T-cell (primary cell): ENCODE data around the gene DST. TPM values are rescaled to one million over a fixed set of nuclear protein-coding genes. Genes with fewer than 3 reads are reported as not detected.

ENCODE experiments used
- ATAC-seq, 4 experiments: fragments of 200-7000 bp in 3 of 4; fragments of 150-1000 bp in 1 of 4; cut with Tn5 transposase; replicated peaks in 1 of 4; 1 replicate in 3 of 4; 2 replicates in 1 of 4; pipeline ENCODE4 v1.10.0; 2021; ENCODE audit warnings: moderate library complexity in 3 of 4, mild to moderate bottlenecking in 2 of 4, moderate number of reproducible peaks in 1 of 4
- CTCF ChIA-PET, 2 donors: fragments of 300-600 bp; sonication (Branson Sonifier 250); formaldehyde crosslinking; loops; one replicate each; lab custom pipeline; 2022; ENCODE audit warnings: antibody characterized with exemption in 2 of 2; lab: Charles Lee
- POLR2A ChIA-PET, 2 donors: fragments of 300-600 bp; sonication (Branson Sonifier 250); formaldehyde crosslinking; loops; one replicate each; lab custom pipeline; 2022; ENCODE audit warnings: antibody characterized with exemption in 2 of 2; lab: Charles Lee
- DNase-seq, 35 experiments: peaks; one replicate each; pipeline versions ENCODE4 v3.0.0 to v3.0.0-alpha.2; 2013 to 2023
- H3K27ac ChIP-seq: one replicate; pipeline ENCODE4 v1.5.1; 2013; ENCODE audit warnings: low read length
- H3K27me3 ChIP-seq, 2 experiments: replicated peaks in 1 of 2; 1 replicate in 1 of 2; 2 replicates in 1 of 2; pipeline versions ENCODE4 v1.6.1 to v1.7.0; 2013; ENCODE audit warnings: low read length in 1 of 2, mixed read lengths in 1 of 2; ENCODE audit not compliant: control insufficient read depth in 2 of 2, insufficient read depth in 2 of 2; ENCODE audit errors: extremely low read depth in 1 of 2
- H3K36me3 ChIP-seq, 2 donors: 1 replicate in 1 of 2; 2 replicates in 1 of 2; pipeline versions ENCODE4 v1.6.1 to v1.7.0; 2013; ENCODE audit warnings: low read length in 1 of 2; ENCODE audit not compliant: control insufficient read depth in 2 of 2, insufficient read depth in 1 of 2; ENCODE audit errors: extremely low read depth in 1 of 2
- H3K4me1 ChIP-seq, 2 experiments: 1 replicate in 1 of 2; 2 replicates in 1 of 2; pipeline versions ENCODE4 v1.6.1 to v1.7.0; 2013; ENCODE audit warnings: low read length in 2 of 2, mixed read lengths in 1 of 2; ENCODE audit not compliant: insufficient read depth in 2 of 2, control insufficient read depth in 1 of 2; ENCODE audit errors: extremely low read depth in 1 of 2
- H3K4me3 ChIP-seq, 2 donors: 1 replicate in 1 of 2; 2 replicates in 1 of 2; pipeline versions ENCODE4 v1.5.1 to v1.7.0; 2013; ENCODE audit warnings: mild to moderate bottlenecking in 2 of 2, low read length in 1 of 2, moderate library complexity in 1 of 2; ENCODE audit not compliant: control insufficient read depth in 1 of 2; ENCODE audit errors: extremely low read depth in 1 of 2
- H3K9me3 ChIP-seq: 2 replicates; pipeline ENCODE4 v1.7.0; 2013
- H3K27ac Mint-ChIP-seq, 2 donors: one replicate each; pipeline ENCODE4 v1.8.0; 2020 to 2021; ENCODE audit warnings: mild to moderate bottlenecking in 2 of 2, mixed read lengths in 2 of 2
- H3K27me3 Mint-ChIP-seq, 2 donors: one replicate each; pipeline ENCODE4 v1.8.0; 2021 to 2022; ENCODE audit warnings: mixed read lengths in 2 of 2
- H3K36me3 Mint-ChIP-seq: one replicate; pipeline ENCODE4 v1.8.0; 2021; ENCODE audit warnings: mixed read lengths
- H3K4me1 Mint-ChIP-seq, 3 donors: one replicate each; pipeline ENCODE4 v1.8.0; 2020 to 2022; ENCODE audit warnings: mixed read lengths in 3 of 3, mild to moderate bottlenecking in 1 of 3
- H3K4me3 Mint-ChIP-seq, 3 donors: one replicate each; pipeline ENCODE4 v1.8.0; 2020 to 2022; ENCODE audit warnings: mild to moderate bottlenecking in 3 of 3, mixed read lengths in 3 of 3, moderate library complexity in 3 of 3
- H3K9me3 Mint-ChIP-seq, 3 donors: one replicate each; pipeline ENCODE4 v1.8.0; 2020 to 2022; ENCODE audit warnings: mixed read lengths in 3 of 3
- WGBS: methylation state at CpG from one replicate; pipeline ENCODE4 v1.1.5; 2013; ENCODE audit warnings: missing lambda C conversion rate; ENCODE audit not compliant: insufficient coverage; 5-methylcytosine and 5-hydroxymethylcytosine counted together
- total RNA-seq, 35 experiments: library from RNA in 6 of 35; stranded (reverse) in 6 of 35; fragments of 120-200 nt in 1 of 35; gene quantifications; one replicate each; pipeline versions ENCODE4 v1.2.1 to v1.2.4 and lab custom pipeline; 2013 to 2026

The DST gene
- total RNA-seq, 5 donors from 2014 or later (not counting 1 experiment from before 2014, with no cell fraction given), result 3.1 to 12.1 (median 7.4) TPM

DNA sequence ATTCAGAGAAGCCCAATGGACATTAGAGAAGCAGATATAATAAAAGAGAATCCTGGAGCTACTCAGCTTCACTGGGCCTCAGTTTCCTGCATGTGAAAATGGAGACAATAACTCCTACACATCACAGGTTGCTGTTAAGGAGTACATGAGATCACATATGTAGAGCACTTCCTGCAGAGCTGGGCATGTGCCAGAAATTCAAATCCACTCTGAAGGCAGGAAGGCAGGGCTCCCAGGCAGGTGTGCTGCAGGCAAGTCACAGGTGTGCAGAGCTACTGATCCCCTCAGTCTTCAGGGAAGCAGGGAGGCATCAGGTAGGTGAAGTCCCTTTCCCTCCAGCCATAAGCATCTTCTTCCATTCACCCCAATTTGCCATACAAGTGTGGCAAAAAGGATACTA lies 48.0 kb downstream of the DST start:
- no peaks in the 10 kb centered on the region for H3K36me3 ChIP-seq
- no peaks in the 10 kb centered on the region for H3K9me3 ChIP-seq
- H3K4me3 ChIP-seq, result no peak overlapping the region
- peak in 2 of 4 experiments; percentile 62 to 70 for ATAC-seq
- peak in 16 of 35 experiments; percentile 3 to 30 (median 19) for DNase-seq
- no peaks in the 10 kb centered on the region for H3K27me3 ChIP-seq
- Mint-ChIP-seq H3K4me1 (peaks cover 19 to 28% (median 22%) of the 10 kb centered on the region in 3 donors), H3K4me3 (no peak overlapping the region), H3K36me3 (no peaks in the 10 kb centered on the region), H3K27ac (no peak overlapping the region), H3K9me3 (no peaks in the 10 kb centered on the region), H3K27me3 (no peaks in the 10 kb centered on the region)
- POLR2A ChIA-PET, result interaction anchor here in 1 of 2 donors (0.6 kb wide), 1 partner anchor 17 kb away, joined by 3 read pairs; no protein-coding TSS in a partner anchor
- no peak overlapping the region for H3K27ac ChIP-seq
- CTCF ChIA-PET, result interaction anchor here (0.6 to 3.3 kb wide), 15 partner anchors 9 to 1358 kb away, joined by 3 to 13 read pairs (median 3); partner anchors contain the start of gene PRIM2 (in 1 of the 2)
- peaks cover 0 to 2% of the 10 kb centered on the region in 2 experiments for H3K4me1 ChIP-seq

DNA sequence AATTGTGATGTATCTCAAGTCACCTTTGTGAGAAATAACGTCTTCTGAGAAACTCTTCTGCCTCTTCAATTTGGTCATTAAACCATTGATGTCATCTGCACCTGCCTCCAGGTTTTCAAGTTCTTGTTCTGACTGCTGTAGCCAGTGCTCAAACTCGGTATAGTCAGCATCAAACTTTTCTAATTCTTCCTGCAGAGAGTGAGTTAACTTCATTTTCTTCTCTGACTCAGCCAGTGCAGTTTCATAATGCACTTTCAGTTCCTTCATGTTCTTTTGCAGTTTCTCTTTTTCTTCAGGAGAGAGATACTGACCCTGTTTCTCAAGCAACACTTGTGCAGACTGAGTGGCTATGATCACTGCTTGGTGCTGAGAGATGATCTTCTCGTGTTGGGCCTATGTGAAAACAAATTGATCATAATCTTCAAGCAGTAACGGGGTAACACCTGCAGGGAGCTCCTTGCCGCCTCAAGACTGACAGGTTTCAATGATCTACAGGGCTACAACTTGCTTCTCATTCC lies 48.8 kb downstream of the DST start:
- Histone ChIP-seq H3K4me1 (peaks cover 0 to 2% of the 10 kb centered on the region in 2 experiments), H3K27me3 (no peaks in the 10 kb centered on the region), H3K36me3 (no peaks in the 10 kb centered on the region), H3K9me3 (no peaks in the 10 kb centered on the region), H3K4me3 (no peak overlapping the region), H3K27ac (no peak overlapping the region)
- Mint-ChIP-seq H3K9me3 (no peaks in the 10 kb centered on the region), H3K4me3 (peak overlapping the region; percentile 1 to 42 (median 14)), H3K27me3 (no peaks in the 10 kb centered on the region), H3K27ac (peak overlapping the region; percentile 53 to 62), H3K36me3 (no peaks in the 10 kb centered on the region), H3K4me1 (peaks cover 19 to 28% (median 22%) of the 10 kb centered on the region in 3 donors)
- POLR2A ChIA-PET, result no interaction called here
- DNase-seq, result peak in 1 of 35 experiments; percentile 13
- 23% methylated on average over 2 of the region's 5 CpGs for WGBS
- ATAC-seq, result peak; percentile 19 to 44 (median 38)
- CTCF ChIA-PET, result interaction anchor here (0.6 to 3.3 kb wide), 12 partner anchors 10 to 236 kb away, joined by 3 to 13 read pairs (median 4); no protein-coding TSS in a partner anchor

DNA sequence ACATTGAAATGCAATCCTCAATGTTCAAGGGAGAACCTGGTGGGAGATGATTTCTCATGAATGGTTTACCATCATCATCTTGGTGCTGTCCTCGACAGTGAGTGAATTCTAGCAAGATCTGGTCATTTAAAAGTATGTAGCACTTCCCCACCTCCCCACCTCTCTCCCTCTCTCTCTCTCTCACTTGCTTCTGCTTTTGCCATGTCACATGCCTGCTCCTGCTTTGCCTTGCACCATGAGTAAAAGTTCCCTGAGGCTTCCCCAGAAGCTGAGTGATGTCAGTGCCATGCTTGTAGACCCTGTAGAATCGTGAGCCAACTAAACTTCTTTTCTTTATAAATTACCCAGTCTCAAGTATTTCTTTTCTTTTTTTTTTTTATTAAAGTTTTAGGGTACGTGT lies 60.5 kb downstream of the DST start:
- H3K36me3 Mint-ChIP-seq, result no peaks in the 10 kb centered on the region
- CTCF ChIA-PET, result interaction anchor here in 1 of 2 donors (1.2 kb wide), 1 partner anchor 12 kb away, joined by 4 read pairs; no protein-coding TSS in a partner anchor
- WGBS, result no CpG with 5 or more reads among the region's 3 CpGs

DNA sequence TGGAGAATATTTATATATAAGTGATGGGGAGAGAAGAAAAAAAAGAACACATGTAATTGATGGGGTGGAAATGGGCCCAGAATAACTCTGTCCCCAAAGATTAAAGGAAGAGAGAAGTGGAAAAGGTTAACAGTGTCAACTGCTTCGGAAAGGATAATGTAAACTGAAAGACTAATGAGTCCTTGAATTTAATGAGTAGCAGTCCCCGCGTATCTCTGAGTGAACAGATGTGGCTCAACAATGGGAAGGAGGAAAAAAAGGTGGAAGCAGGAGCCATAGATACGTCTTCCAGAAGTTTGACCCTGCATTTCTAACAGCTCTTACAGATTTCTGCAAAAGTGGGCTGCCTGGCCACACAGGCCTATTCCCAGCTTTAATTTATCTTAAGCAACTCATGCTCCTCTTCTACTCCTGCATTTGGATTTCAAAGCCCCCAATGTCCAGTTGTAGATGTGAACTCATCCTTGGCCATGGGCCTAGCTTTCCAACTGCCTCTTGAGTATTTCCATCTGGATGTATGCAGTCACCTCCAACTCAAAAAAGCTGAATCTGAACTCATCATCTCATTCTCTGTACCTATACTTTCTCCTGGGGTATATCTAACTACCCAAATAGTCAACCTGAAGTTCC lies 61.3 kb downstream of the DST start:
- ChIA-PET CTCF (interaction anchor here in 1 of 2 donors (0.6 to 1.2 kb wide), 4 partner anchors 11 to 185 kb away, joined by 3 to 4 read pairs (median 3); no protein-coding TSS in a partner anchor), POLR2A (no interaction called here)
- ATAC-seq, result no peak
- no peaks in the 10 kb centered on the region for H3K9me3 Mint-ChIP-seq
- H3K4me3 Mint-ChIP-seq, result no peak overlapping the region
- no peaks in the 10 kb centered on the region for H3K36me3 Mint-ChIP-seq
- Histone ChIP-seq H3K27ac (no peak overlapping the region), H3K36me3 (no peaks in the 10 kb centered on the region), H3K27me3 (no peaks in the 10 kb centered on the region), H3K4me3 (no peak overlapping the region), H3K9me3 (no peaks in the 10 kb centered on the region), H3K4me1 (no peaks in the 10 kb centered on the region)
- peaks cover 0 to 2% of the 10 kb centered on the region in 2 donors for H3K27me3 Mint-ChIP-seq
- WGBS, result 82% methylated on average over 2 of the region's 4 CpGs
- no peak for DNase-seq
- no peaks in the 10 kb centered on the region for H3K4me1 Mint-ChIP-seq
- no peak overlapping the region for H3K27ac Mint-ChIP-seq

More for the DNA sequence above, 60.5 kb downstream of the DST start:
- H3K36me3 ChIP-seq, result no peaks in the 10 kb centered on the region
- H3K27ac Mint-ChIP-seq, result no peak overlapping the region
- no peaks in the 10 kb centered on the region for H3K9me3 ChIP-seq
- no peak overlapping the region for H3K27ac ChIP-seq
- no peak overlapping the region for H3K4me3 Mint-ChIP-seq
- DNase-seq, result no peak
- no peaks in the 10 kb centered on the region for H3K4me1 Mint-ChIP-seq
- no peak overlapping the region for H3K4me3 ChIP-seq
- POLR2A ChIA-PET, result no interaction called here
- H3K27me3 Mint-ChIP-seq, result peaks cover 0 to 2% of the 10 kb centered on the region in 2 donors
- ATAC-seq, result no peak
- no peaks in the 10 kb centered on the region for H3K4me1 ChIP-seq
- no peaks in the 10 kb centered on the region for H3K27me3 ChIP-seq
- H3K9me3 Mint-ChIP-seq, result no peaks in the 10 kb centered on the region

DNA sequence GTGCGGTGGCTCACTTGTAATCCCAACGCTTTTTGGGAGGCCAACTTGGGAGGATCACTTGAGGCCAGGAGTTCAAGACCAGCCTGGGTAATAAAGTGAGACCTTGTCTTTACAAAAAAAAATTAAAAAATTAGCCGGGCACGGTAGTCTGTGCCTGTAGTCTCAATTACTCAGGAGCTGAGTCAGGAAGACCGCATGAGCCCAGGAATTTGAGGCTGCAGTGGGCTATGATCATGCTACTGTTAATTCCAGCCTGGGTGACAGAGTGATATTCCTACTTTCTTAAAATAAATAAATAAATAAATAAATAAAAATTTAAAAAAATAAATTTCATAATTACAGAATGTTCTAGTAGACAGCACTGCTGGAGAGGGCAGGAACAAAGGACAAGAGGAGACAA lies 62.4 kb downstream of the DST start:
- Mint-ChIP-seq H3K4me1 (no peaks in the 10 kb centered on the region), H3K27ac (no peak overlapping the region), H3K36me3 (no peaks in the 10 kb centered on the region), H3K9me3 (no peaks in the 10 kb centered on the region), H3K27me3 (no peaks in the 10 kb centered on the region), H3K4me3 (no peak overlapping the region)
- WGBS, result 90% methylated on average over 4 of the region's 5 CpGs
- Histone ChIP-seq H3K9me3 (no peaks in the 10 kb centered on the region), H3K36me3 (no peaks in the 10 kb centered on the region), H3K4me1 (no peaks in the 10 kb centered on the region), H3K4me3 (no peak overlapping the region), H3K27me3 (no peaks in the 10 kb centered on the region), H3K27ac (no peak overlapping the region)
- DNase-seq (no peak), ATAC-seq (no peak)
- CTCF ChIA-PET, result interaction anchor here in 1 of 2 donors (1.1 kb wide), 1 partner anchor 15 kb away, joined by 3 read pairs; no protein-coding TSS in a partner anchor
- POLR2A ChIA-PET, result no interaction called here

DNA sequence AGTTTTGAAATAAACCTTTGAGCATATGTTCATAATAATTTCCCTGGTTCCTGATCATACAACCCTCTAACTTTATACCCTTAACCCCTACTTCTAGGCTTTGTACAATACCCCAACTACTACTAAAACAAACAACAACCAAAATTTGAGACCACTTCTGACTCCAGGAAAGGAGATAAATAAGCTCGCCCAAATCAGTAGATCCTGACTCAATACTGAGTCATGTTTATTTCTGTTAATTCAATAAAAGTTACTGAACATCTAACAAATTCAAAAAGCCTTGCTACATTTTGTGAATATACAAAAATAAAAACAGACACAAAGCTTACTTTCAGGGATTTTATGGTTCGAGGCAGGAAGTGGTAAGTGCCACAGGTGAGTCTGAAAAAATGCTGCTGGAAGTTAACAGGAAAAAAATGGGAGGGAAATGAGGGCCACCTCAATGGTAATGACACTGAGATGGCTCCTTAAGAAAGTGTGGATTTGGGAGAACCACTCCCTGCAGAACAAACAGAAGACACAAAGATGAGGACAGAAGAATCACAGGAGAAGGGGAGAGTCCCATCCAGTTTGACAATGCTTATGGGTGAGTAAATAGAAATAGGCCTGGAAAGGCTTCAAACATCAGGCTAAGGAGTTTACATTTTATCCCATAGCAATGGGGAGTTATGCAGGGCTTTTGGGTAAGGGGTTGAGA lies 63.4 kb downstream of the DST start:
- H3K9me3 Mint-ChIP-seq, result no peaks in the 10 kb centered on the region
- H3K4me1 Mint-ChIP-seq, result no peaks in the 10 kb centered on the region
- Histone ChIP-seq H3K4me3 (no peak overlapping the region), H3K27me3 (no peaks in the 10 kb centered on the region), H3K4me1 (no peaks in the 10 kb centered on the region), H3K9me3 (no peaks in the 10 kb centered on the region), H3K36me3 (no peaks in the 10 kb centered on the region), H3K27ac (no peak overlapping the region)
- DNase-seq, result no peak
- CTCF ChIA-PET, result interaction anchor here in 1 of 2 donors (1.1 kb wide), 1 partner anchor 16 kb away, joined by 3 read pairs; no protein-coding TSS in a partner anchor
- no peak for ATAC-seq
- POLR2A ChIA-PET, result no interaction called here
- H3K36me3 Mint-ChIP-seq, result no peaks in the 10 kb centered on the region
- no peak overlapping the region for H3K4me3 Mint-ChIP-seq
- H3K27me3 Mint-ChIP-seq, result no peaks in the 10 kb centered on the region
- no CpG with 5 or more reads among the region's 2 CpGs for WGBS
- H3K27ac Mint-ChIP-seq, result no peak overlapping the region
